DND-41 (cell line): ENCODE measurements around the gene FBLN1.

Source experiments
- EZH2 ChIP-seq: IDR thresholded peaks from 3 replicates; pipeline ENCODE4 v1.6.1; 2012; ENCODE audit warnings: borderline replicate concordance, low read depth, mild to moderate bottlenecking, moderate library complexity, low read length, inconsistent platforms; ENCODE audit not compliant: severe bottlenecking
- TF ChIP-seq, protein P1 (sequence below): IDR thresholded peaks from 2 replicates; pipeline ENCODE4 v1.5.1; 2012; ENCODE audit warnings: borderline replicate concordance, low read length, moderate library complexity, mild to moderate bottlenecking; ENCODE audit not compliant: poor library complexity, severe bottlenecking; ENCODE audit errors: extremely low read depth

DNA sequence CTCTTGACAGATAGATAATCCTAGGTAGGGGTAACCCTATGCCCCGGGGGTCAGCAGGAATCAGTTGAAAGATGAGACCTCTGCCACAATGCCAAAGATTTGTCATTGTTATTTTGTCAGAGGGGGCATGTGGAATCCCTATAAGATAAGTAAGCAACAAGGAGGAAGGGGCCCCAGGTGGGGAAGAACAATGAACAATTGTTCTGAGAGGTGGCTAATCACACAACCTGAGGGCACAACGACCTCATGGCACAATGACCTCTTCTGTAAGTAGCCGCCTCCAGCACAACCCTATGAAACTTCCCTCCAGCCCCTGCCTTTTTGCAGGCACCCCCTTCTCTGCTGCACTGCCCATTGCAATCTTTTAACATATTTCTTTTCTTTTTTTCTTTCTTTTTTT lies 11.8 kb upstream of the FBLN1 start:
- TF ChIP-seq, protein P1, sequence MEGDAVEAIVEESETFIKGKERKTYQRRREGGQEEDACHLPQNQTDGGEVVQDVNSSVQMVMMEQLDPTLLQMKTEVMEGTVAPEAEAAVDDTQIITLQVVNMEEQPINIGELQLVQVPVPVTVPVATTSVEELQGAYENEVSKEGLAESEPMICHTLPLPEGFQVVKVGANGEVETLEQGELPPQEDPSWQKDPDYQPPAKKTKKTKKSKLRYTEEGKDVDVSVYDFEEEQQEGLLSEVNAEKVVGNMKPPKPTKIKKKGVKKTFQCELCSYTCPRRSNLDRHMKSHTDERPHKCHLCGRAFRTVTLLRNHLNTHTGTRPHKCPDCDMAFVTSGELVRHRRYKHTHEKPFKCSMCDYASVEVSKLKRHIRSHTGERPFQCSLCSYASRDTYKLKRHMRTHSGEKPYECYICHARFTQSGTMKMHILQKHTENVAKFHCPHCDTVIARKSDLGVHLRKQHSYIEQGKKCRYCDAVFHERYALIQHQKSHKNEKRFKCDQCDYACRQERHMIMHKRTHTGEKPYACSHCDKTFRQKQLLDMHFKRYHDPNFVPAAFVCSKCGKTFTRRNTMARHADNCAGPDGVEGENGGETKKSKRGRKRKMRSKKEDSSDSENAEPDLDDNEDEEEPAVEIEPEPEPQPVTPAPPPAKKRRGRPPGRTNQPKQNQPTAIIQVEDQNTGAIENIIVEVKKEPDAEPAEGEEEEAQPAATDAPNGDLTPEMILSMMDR: no peak
- no peak for TF ChIP-seq EZH2
